ENCODE measurements around the gene TMTC2.
"Not testable (repeated sequence)": the region's sequence is repeated elsewhere in the genome, so short reads cannot be mapped to it uniquely, and the experiment has no call there.

The TMTC2 gene

GRCh38 chr12:83065562-83065961 is 378.9 kb downstream of the TMTC2 start:
- DNase-seq (ENCODE audit: low spot score) (no peak), FAIRE-seq (no peak)

- FAIRE-seq (no peak), DNase-seq (ENCODE audit: low spot score) (no peak)
Observed at GRCh38 chr12:83067981-83068380, 381.3 kb downstream of the TMTC2 start.

GRCh38 chr12:83074358-83074894 is 387.7 kb downstream of the TMTC2 start:
- DNase-seq (ENCODE audit: low spot score): no peak
- FAIRE-seq: no peak

GRCh38 chr12:83075471-83075870 is 388.8 kb downstream of the TMTC2 start:
- DNase-seq (ENCODE audit: low spot score): no peak
- FAIRE-seq: no peak

- FAIRE-seq (no peak), DNase-seq (ENCODE audit: low spot score) (no peak)
Observed at GRCh38 chr12:83077041-83077440, 390.3 kb downstream of the TMTC2 start.

- FAIRE-seq: no peak
- no peak for DNase-seq (ENCODE audit: low spot score)
Observed at GRCh38 chr12:83082690-83083276, 396.1 kb downstream of the TMTC2 start.

GRCh38 chr12:83083616-83084015 is 396.9 kb downstream of the TMTC2 start:
- FAIRE-seq: no peak
- DNase-seq (ENCODE audit: low spot score): no peak

GRCh38 chr12:83084516-83085234 is 398.0 kb downstream of the TMTC2 start:
- FAIRE-seq: no peak
- DNase-seq (ENCODE audit: low spot score): no peak

GRCh38 chr12:83086023-83086422 is 399.3 kb downstream of the TMTC2 start:
- FAIRE-seq: no peak
- DNase-seq (ENCODE audit: low spot score): no peak

- DNase-seq (ENCODE audit: low spot score) (no peak), FAIRE-seq (no peak)
Observed at GRCh38 chr12:83089575-83089974, 402.9 kb downstream of the TMTC2 start.

GRCh38 chr12:83092129-83092528 is 405.4 kb downstream of the TMTC2 start:
- FAIRE-seq (no peak), DNase-seq (ENCODE audit: low spot score) (no peak)

GRCh38 chr12:83092606-83093005 is 405.9 kb downstream of the TMTC2 start:
- FAIRE-seq: no peak
- DNase-seq (ENCODE audit: low spot score): no peak

GRCh38 chr12:83093426-83093825 is 406.7 kb downstream of the TMTC2 start:
- FAIRE-seq (no peak), DNase-seq (ENCODE audit: low spot score) (no peak)

GRCh38 chr12:83097643-83098342 is 411.1 kb downstream of the TMTC2 start:
- DNase-seq (ENCODE audit: low spot score) (no peak), FAIRE-seq (no peak)

- no peak for FAIRE-seq
- DNase-seq (ENCODE audit: low spot score): no peak
Observed at GRCh38 chr12:83099436-83099835, 412.7 kb downstream of the TMTC2 start.

GRCh38 chr12:83102499-83102898 is 415.8 kb downstream of the TMTC2 start:
- DNase-seq (ENCODE audit: low spot score) (no peak), FAIRE-seq (no peak)

- FAIRE-seq (no peak), DNase-seq (ENCODE audit: low spot score) (no peak)
Observed at GRCh38 chr12:83106873-83107272, 420.2 kb downstream of the TMTC2 start.

GRCh38 chr12:83110424-83110823 is 423.7 kb downstream of the TMTC2 start:
- DNase-seq (ENCODE audit: low spot score) (no peak), FAIRE-seq (no peak)

GRCh38 chr12:83113945-83114344 is 427.2 kb downstream of the TMTC2 start:
- FAIRE-seq (no peak), DNase-seq (ENCODE audit: low spot score) (no peak)

GRCh38 chr12:83114966-83115365 is 428.3 kb downstream of the TMTC2 start:
- FAIRE-seq (no peak), DNase-seq (ENCODE audit: low spot score) (no peak)

GRCh38 chr12:83117926-83118325 is 431.2 kb downstream of the TMTC2 start:
- DNase-seq (ENCODE audit: low spot score); FAIRE-seq: not testable (repeated sequence)

- DNase-seq (ENCODE audit: low spot score) (no peak), FAIRE-seq (no peak)
Observed at GRCh38 chr12:83121897-83122622, 435.4 kb downstream of the TMTC2 start.
